NCI-H1092 (cell line): Measurements from ENCODE around the gene SEMA4B.
"Not testable (repeated sequence)": the region's sequence is repeated elsewhere in the genome, so short reads cannot be mapped to it uniquely, and the experiment has no call there.

ENCODE experiments used
- DNase-seq: peaks from one replicate; lab custom pipeline; 2025; lab: John Stamatoyannopoulos, UW

SEMA4B gene

GRCh38 chr15:90261811-90262210 lies 60.7 kb downstream of the SEMA4B start:
- DNase-seq = no peak

- no peak for DNase-seq
Observed at GRCh38 chr15:90262426-90262825, 61.3 kb downstream of the SEMA4B start.

- no peak for DNase-seq
Observed at GRCh38 chr15:90264671-90265070, 63.5 kb downstream of the SEMA4B start.

- peak; percentile 72 for DNase-seq
Observed at GRCh38 chr15:90265271-90266060, 64.3 kb downstream of the SEMA4B start, which contains the start of gene NGRN. TSS of gene NGRN (plus strand) at chr15:90265672. CDS start at chr15:90265713, 41 bp downstream.

- peak; percentile 23 for DNase-seq
Observed at GRCh38 chr15:90266061-90266431, 64.9 kb downstream of the SEMA4B start.

GRCh38 chr15:90266485-90266884 lies 65.4 kb downstream of the SEMA4B start:
- DNase-seq = no peak

GRCh38 chr15:90268415-90268814 lies 67.3 kb downstream of the SEMA4B start:
- DNase-seq = no peak

- no peak for DNase-seq
Observed at GRCh38 chr15:90270502-90271150, 69.5 kb downstream of the SEMA4B start.

GRCh38 chr15:90271459-90272166 lies 70.5 kb downstream of the SEMA4B start:
- DNase-seq = no peak

GRCh38 chr15:90278467-90278866 lies 77.3 kb downstream of the SEMA4B start:
- not testable (repeated sequence) for DNase-seq
